ENCODE results near the gene SYNPO.

GRCh38 chr5:150692276-150692675 lies 51.8 kb downstream of the SYNPO start:
- TF ChIP-seq TEAD4 (IDR thresholded peaks at IDR 0.05; ENCODE audit: borderline replicate concordance, insufficient read depth) (no peak), CTCF (IDR thresholded peaks at IDR 0.05) (no peak), JUND (IDR thresholded peaks at IDR 0.05) (no peak)

All from SK-N-SH (cell line).